ENCODE data around the gene KPNA3. TPM values are rescaled to one million over a fixed set of nuclear protein-coding genes. Genes with fewer than 3 reads are reported as not detected.
A peak's percentile ranks its signal among the peaks of the same experiment; 100 is the strongest.
"Not testable (repeated sequence)": the region's sequence is repeated elsewhere in the genome, so short reads cannot be mapped to it uniquely, and the experiment has no call there.

Gene KPNA3
- total and polyA plus RNA-seq, 8 donors: 5.3 to 16.0 (median 8.5) TPM

GRCh38 chr13:49731766-49732165 lies 60.7 kb downstream of the KPNA3 start:
- no peak overlapping the region for H3K27ac ChIP-seq

GRCh38 chr13:49716615-49717014 lies 75.9 kb downstream of the KPNA3 start:
- FAIRE-seq: no peak
- intact Hi-C loops (cut with DNase I): no loop called here

More at GRCh38 chr13:49731766-49732165, 60.7 kb downstream of the KPNA3 start:
- Histone ChIP-seq H3K36me3 (no peaks in the 10 kb centered on the region), H3K9me3 (no peaks in the 10 kb centered on the region), H3K4me3 (no peak overlapping the region), H3K27me3 (no peaks in the 10 kb centered on the region), H3K4me1 (peaks cover 9 to 15% (median 14%) of the 10 kb centered on the region in 3 donors)
- no peak for TF ChIP-seq CTCF (IDR thresholded peaks at IDR 0.05)
- ATAC-seq (peak in 3 of 4 donors; percentile 42 to 68 (median 64)), FAIRE-seq (no peak), DNase-seq (no peak)
- intact Hi-C loops (cut with DNase I): no loop called here

GRCh38 chr13:49714757-49715156 lies 77.7 kb downstream of the KPNA3 start:
- WGBS, 2 donors: 98 to 99% methylated on average over 1 of the region's 1 CpG
- DNase-seq: no peak
- intact Hi-C loops (cut with DNase I): no loop called here
- peak; percentile 88 for FAIRE-seq
- Histone ChIP-seq H3K4me1 (no peaks in the 10 kb centered on the region), H3K36me3 (peaks cover 0 to 10% (median 0%) of the 10 kb centered on the region in 3 donors), H3K27ac (no peak overlapping the region), H3K9me3 (no peaks in the 10 kb centered on the region), H3K27me3 (no peaks in the 10 kb centered on the region), H3K4me3 (no peak overlapping the region)
- no peak for TF ChIP-seq CTCF (IDR thresholded peaks at IDR 0.05)
- no peak for ATAC-seq

More at GRCh38 chr13:49716615-49717014, 75.9 kb downstream of the KPNA3 start:
- Histone ChIP-seq H3K27ac (no peak overlapping the region), H3K27me3 (no peaks in the 10 kb centered on the region), H3K4me3 (no peak overlapping the region), H3K36me3 (peaks cover 0 to 26% (median 0%) of the 10 kb centered on the region in 3 donors), H3K9me3 (no peaks in the 10 kb centered on the region), H3K4me1 (no peaks in the 10 kb centered on the region)
- WGBS, 2 donors: 95 to 96% methylated on average over 6 of the region's 6 CpGs
- no peak for TF ChIP-seq CTCF (IDR thresholded peaks at IDR 0.05)
- DNase-seq: no peak
- no peak for ATAC-seq

- no peaks in the 10 kb centered on the region for H3K9me3 ChIP-seq
- H3K27me3 ChIP-seq: no peaks in the 10 kb centered on the region
- H3K27ac ChIP-seq: no peak overlapping the region
- 51 to 62% methylated on average over 2 of the region's 2 CpGs for WGBS, 2 donors
- ATAC-seq: peak in 2 of 4 donors; percentile 55 to 63
- no peak for DNase-seq
- TF ChIP-seq CTCF (IDR thresholded peaks at IDR 0.05): no peak
- H3K4me1 ChIP-seq: no peaks in the 10 kb centered on the region
- H3K4me3 ChIP-seq: no peak overlapping the region
- H3K36me3 ChIP-seq: peaks cover 0 to 11% (median 5%) of the 10 kb centered on the region in 3 donors
- intact Hi-C loops (cut with DNase I): no loop called here
- no peak for FAIRE-seq
Observed at GRCh38 chr13:49711218-49711863, 81.1 kb downstream of the KPNA3 start.

GRCh38 chr13:49704264-49704663 lies 88.2 kb downstream of the KPNA3 start:
- 98% methylated on average over 7 of the region's 7 CpGs for WGBS, 2 donors
- H3K9me3 ChIP-seq; H3K4me1 ChIP-seq; H3K4me3 ChIP-seq; H3K27ac ChIP-seq; DNase-seq; H3K27me3 ChIP-seq; intact Hi-C loops (cut with DNase I); ATAC-seq: not testable (repeated sequence)
- H3K36me3 ChIP-seq: peaks cover 0 to 35% (median 5%) of the 10 kb centered on the region in 3 donors
- FAIRE-seq: peak; percentile 97
